Loucy (cell line): ENCODE results near the gene CCL1.

Experiments
- EZH2phosphoT487 ChIP-seq: fragments of 200-600 bp; IDR thresholded peaks from 2 replicates; pipeline ENCODE4 v1.6.1; 2018; ENCODE audit warnings: antibody characterized with exemption, mild to moderate bottlenecking, moderate library complexity, borderline replicate concordance
- TF ChIP-seq, protein P1 (sequence below): fragments of 200-600 bp; sonication (generic); conservative IDR thresholded peaks from 2 replicates; pipeline ENCODE4 v1.5.1; 2014; ENCODE audit warnings: mild to moderate bottlenecking, antibody characterized with exemption, low read length

DNA sequence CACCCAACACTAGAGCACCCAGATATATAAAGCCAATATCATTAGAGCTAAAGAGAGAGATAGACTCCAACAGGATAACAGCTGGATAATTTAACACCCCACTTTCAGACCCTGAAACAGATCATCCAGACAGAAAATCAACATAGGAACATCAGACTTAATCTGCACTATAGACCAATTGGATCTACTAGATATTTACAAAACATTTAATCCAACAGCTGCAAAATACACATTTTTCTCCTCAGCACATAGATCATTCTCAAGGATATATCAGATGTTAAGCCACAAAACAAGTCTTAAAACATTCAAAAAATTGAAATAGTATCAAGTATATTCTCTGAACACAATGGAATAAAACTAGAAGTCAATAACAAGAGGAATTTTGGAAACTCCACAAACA is 10.8 kb downstream of the CCL1 start:
- no peak for TF ChIP-seq EZH2phosphoT487
- TF ChIP-seq, protein P1, sequence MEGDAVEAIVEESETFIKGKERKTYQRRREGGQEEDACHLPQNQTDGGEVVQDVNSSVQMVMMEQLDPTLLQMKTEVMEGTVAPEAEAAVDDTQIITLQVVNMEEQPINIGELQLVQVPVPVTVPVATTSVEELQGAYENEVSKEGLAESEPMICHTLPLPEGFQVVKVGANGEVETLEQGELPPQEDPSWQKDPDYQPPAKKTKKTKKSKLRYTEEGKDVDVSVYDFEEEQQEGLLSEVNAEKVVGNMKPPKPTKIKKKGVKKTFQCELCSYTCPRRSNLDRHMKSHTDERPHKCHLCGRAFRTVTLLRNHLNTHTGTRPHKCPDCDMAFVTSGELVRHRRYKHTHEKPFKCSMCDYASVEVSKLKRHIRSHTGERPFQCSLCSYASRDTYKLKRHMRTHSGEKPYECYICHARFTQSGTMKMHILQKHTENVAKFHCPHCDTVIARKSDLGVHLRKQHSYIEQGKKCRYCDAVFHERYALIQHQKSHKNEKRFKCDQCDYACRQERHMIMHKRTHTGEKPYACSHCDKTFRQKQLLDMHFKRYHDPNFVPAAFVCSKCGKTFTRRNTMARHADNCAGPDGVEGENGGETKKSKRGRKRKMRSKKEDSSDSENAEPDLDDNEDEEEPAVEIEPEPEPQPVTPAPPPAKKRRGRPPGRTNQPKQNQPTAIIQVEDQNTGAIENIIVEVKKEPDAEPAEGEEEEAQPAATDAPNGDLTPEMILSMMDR: no peak
